Natural killer cell treated with Interleukin-12 subunit alpha and Interleukin-12 subunit beta and Interleukin-15 and Interleukin-18, amount 100 ng/mL, for 72 hours (primary cell): ENCODE measurements around the gene SP2. TPM values are rescaled to one million over a fixed set of nuclear protein-coding genes. Genes with fewer than 3 reads are reported as not detected.
A peak's percentile ranks its signal among the peaks of the same experiment; 100 is the strongest.

Source experiments
- ATAC-seq, 2 donors: fragments of 150-1000 bp; cut with Tn5 transposase in 1 of 2; sonication (Bioruptor Pico), chemical (Tn5 transposase) in 1 of 2; 2 replicates each; pipeline ENCODE4 v1.10.0; 2021
- DNase-seq: peaks from one replicate; pipeline ENCODE4 v3.0.0; 2022; ENCODE audit warnings: low spot score
- H3K27ac Mint-ChIP-seq, 2 donors: 1 replicate in 1 of 2; 2 replicates in 1 of 2; pipeline ENCODE4 v1.8.0; 2022; ENCODE audit warnings: mixed read lengths in 2 of 2, mild to moderate bottlenecking in 1 of 2, moderate library complexity in 1 of 2
- H3K27me3 Mint-ChIP-seq, 2 donors: 1 replicate in 1 of 2; 2 replicates in 1 of 2; pipeline ENCODE4 v1.8.0; 2022; ENCODE audit warnings: mixed read lengths in 2 of 2
- H3K36me3 Mint-ChIP-seq: one replicate; pipeline ENCODE4 v1.8.0; 2022; ENCODE audit warnings: mixed read lengths
- H3K4me1 Mint-ChIP-seq, 2 donors: 1 replicate in 1 of 2; 2 replicates in 1 of 2; pipeline ENCODE4 v1.8.0; 2022; ENCODE audit warnings: low read depth in 2 of 2, mixed read lengths in 2 of 2, mild to moderate bottlenecking in 1 of 2
- H3K4me3 Mint-ChIP-seq: one replicate; pipeline ENCODE4 v1.8.0; 2022; ENCODE audit warnings: mixed read lengths
- H3K9me3 Mint-ChIP-seq: 2 replicates; pipeline ENCODE4 v1.8.0; 2022; ENCODE audit warnings: mixed read lengths
- total RNA-seq, 2 donors: library from RNA; stranded (reverse); gene quantifications; one replicate each; pipeline ENCODE4 v1.2.3, GENCODE V29; 2022

The SP2 gene
- total RNA-seq, 2 donors from 2014 or later = 22.0 to 25.8 TPM

DNA sequence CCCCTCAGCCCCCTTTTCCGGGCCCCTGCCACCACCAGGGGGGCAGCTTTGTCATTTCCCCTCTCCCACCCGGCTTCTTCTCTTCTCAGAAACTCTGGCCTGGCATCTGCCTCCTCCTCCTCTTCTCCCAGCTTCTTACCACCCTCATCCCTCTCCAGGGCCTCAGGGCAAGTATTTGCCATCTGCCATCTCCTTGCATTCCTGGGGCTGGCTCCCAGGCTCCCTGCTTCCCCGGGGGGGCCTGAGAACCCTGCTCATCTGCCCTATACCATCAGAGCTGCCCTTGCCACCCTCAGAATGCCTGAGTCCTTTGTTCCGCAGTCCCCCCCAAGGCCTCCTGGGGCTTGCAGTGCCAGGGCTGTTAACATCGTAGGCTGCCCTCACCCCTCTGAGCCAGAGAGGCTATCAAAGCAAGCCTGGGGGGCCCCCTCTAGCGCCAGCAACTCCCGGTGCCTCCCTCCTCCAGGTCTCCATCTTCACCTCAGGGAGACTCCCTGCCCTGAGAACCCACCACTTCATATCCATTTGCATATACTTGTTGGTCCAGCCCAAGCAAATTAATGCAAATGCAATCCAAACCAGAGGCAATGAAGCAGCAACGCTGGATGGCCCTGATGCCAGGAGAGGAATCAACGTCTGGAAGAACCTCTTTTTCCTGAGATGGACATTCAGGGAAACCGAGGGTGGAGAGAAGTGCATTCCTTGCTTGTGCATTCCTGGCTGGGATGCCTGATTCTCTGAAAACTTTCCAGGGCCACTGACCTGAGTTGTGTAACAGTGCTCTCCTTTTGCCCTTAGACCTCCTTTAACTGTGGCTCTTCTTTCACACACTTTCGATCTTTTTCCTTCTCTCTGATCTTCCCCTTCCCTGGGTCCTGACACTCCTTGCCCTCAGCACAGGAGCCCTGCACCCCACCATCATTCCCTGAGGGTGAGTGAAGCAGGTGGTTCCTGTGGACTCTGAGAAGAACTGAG, 20.7 kb upstream of the SP2 start:
- DNase-seq (no peak), ATAC-seq (no peak)
- H3K36me3 Mint-ChIP-seq = no peaks in the 10 kb centered on the region
- H3K27me3 Mint-ChIP-seq = peaks cover 36 to 51% of the 10 kb centered on the region in 2 donors
- peaks cover 5 to 27% of the 10 kb centered on the region in 2 donors for H3K4me1 Mint-ChIP-seq
- H3K4me3 Mint-ChIP-seq = no peak overlapping the region
- H3K27ac Mint-ChIP-seq = peak overlapping the region in 1 of 2 donors; percentile 72
- no peaks in the 10 kb centered on the region for H3K9me3 Mint-ChIP-seq

DNA sequence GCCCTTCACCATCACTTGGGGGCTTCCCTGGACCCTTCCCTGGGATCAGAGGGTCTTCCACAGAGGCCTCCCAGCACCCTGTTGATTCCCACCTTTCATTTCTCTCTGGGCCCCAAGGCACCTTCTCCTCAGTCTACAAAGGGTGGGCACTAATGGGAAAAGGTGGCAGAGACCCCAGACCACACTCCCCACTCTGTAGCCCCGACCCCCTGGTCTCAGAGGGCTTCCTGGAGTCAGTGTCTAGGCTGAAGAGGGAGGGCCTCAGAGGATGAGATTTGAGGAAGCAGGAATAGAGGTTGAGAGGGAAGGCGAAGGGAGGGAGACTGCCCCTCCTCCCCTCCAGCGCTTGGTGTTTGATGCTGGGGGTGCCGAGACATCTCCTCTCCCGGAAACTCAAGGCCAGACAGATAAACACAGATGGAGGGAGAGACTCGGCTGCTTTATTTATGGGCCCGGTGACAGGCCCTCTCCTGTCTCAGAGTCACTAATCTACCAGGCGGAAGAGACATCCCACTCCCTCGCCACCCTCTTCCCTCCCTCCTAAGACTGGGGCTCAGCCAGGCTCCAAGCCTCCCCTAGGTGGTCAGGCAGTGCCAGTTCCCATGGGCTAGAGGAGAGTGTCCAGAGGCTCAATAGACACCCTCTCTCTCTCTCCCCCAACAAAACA, 18.5 kb upstream of the SP2 start:
- H3K27ac Mint-ChIP-seq = peak overlapping the region in 1 of 2 donors; percentile 22
- peaks cover 5 to 21% of the 10 kb centered on the region in 2 donors for H3K4me1 Mint-ChIP-seq
- H3K9me3 Mint-ChIP-seq = no peaks in the 10 kb centered on the region
- no peak overlapping the region for H3K4me3 Mint-ChIP-seq
- ATAC-seq (no peak), DNase-seq (no peak)
- H3K36me3 Mint-ChIP-seq = no peaks in the 10 kb centered on the region
- H3K27me3 Mint-ChIP-seq = peaks cover 24 to 34% of the 10 kb centered on the region in 2 donors

DNA sequence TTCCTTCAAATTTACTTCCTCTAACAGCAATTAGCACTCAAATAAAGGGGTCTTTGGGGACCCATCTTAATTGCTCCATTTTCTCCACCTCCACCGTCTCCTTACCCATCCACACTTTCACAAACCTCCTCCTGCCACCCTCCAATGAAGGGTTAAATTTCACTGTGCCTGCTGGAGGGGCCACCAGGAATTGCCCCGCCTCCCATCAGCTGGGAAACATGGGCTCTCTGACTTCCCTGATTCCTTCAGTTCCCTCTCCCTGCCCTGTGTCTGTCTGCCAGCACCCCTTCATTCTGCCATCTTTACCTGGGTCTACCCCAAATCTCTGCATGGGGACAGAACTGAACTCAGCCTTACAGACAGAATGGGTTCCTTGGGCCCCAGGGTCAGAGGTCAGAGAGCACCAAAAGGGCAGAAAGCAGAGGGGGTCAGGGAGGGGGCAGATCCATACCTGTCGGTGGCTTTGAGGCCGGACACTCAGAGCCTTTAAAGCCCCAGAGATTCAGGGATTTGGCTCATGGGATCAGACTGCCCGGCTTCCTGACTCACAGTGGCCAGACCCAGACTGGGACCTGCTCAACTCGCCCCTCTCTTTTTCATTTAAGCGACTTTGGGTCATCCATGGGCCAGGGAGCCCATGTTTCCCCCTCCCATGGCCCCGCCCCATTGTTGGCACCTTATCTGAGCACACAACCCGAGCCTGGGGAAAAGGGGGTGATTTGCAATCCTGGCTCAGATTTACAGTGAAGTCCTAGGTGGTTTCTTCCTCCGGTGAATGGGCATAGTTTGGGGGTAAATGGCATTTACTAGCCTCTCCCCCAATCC, 17.6 kb upstream of the SP2 start:
- no peak overlapping the region for H3K4me3 Mint-ChIP-seq
- ATAC-seq = no peak
- no peak for DNase-seq
- peaks cover 5 to 24% of the 10 kb centered on the region in 2 donors for H3K4me1 Mint-ChIP-seq
- no peaks in the 10 kb centered on the region for H3K9me3 Mint-ChIP-seq
- peaks cover 23 to 34% of the 10 kb centered on the region in 2 donors for H3K27me3 Mint-ChIP-seq
- H3K27ac Mint-ChIP-seq = peak overlapping the region in 1 of 2 donors; percentile 22
- H3K36me3 Mint-ChIP-seq = no peaks in the 10 kb centered on the region

DNA sequence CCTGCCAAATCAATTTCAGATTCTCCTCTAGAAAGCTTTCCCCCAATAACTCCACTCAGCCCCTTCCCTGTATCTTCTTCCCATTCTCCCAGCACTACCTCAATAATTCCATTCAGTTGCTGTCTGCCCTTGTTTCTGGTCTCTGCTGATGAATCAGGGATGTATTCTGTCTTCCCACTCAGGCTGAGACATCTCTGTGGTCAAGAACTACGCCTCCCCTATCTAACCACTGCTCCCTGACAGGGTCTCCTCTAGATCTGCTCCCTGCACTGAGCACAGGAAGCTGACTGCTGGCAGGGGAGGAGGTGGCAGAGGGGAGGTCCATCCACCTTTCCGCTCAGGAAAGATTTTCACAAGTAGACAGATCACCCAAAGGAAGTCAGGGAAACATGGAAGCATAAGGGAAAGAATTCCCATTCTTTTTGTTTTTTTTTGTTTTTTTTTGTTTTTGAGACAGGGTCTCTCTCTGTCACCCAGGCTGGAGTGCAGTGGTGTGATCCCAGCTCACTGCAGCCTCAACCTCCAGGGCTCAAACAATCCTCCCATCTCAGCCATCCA, 16.9 kb upstream of the SP2 start:
- peaks cover 5 to 19% of the 10 kb centered on the region in 2 donors for H3K4me1 Mint-ChIP-seq
- ATAC-seq = no peak
- H3K27ac Mint-ChIP-seq = no peak overlapping the region
- DNase-seq = no peak
- no peaks in the 10 kb centered on the region for H3K9me3 Mint-ChIP-seq
- peaks cover 17 to 27% of the 10 kb centered on the region in 2 donors for H3K27me3 Mint-ChIP-seq
- no peaks in the 10 kb centered on the region for H3K36me3 Mint-ChIP-seq
- no peak overlapping the region for H3K4me3 Mint-ChIP-seq

DNA sequence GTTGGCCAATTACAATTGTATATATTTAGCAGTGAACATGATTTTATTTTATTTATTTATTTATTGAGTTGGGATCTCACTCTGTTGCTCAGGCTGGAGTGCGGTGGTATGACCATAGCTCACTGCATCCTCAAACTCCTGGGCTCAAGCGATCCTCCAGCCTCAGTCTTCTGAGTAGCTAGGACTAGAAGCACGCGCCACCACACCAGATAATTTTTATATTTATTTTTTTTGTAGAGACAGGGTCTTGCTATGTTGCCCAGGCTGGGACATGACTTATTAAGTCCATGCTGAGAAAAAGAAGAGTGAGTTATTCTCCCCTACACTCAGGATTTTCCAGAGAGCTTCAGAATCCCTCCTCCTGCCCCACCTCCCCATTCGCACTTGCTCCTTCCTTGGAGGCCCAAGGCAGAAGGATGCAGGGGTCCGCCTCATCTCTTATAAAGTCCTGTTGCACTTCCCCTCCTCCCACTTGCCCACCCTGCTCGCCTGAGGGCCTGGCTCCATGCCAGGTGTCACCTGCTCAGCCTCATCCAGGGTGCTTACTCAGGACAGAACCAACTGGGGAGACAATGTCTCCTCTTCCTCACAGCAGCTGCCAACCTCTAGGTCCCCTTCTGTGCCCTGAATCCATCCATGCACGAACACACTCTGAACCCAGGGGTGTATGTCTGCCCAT, 16.1 kb upstream of the SP2 start:
- DNase-seq = no peak

DNA sequence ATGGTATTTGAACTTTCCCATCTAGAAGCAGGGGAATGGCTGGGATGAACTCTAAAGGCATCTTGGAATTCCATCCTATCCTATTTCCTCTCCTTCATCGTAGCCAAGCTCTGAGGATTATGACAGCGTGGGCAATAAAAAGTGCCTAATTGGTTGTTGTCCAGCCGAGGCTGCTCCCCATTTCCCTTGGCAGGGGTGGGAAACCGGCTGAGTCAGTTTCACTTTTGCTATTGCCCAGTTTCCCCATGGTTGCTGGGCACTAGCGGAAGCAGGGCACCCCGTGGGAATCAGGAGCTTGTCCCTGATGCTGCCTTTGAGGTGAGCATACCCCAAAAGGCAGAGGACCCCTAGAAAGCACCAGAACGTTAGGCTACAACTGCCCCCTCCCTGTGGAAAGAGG, 13.8 kb upstream of the SP2 start:
- Mint-ChIP-seq H3K4me3 (no peak overlapping the region), H3K4me1 (peaks cover 5 to 15% of the 10 kb centered on the region in 2 donors), H3K9me3 (no peaks in the 10 kb centered on the region), H3K36me3 (no peaks in the 10 kb centered on the region), H3K27ac (peak overlapping the region in 1 of 2 donors; percentile 31), H3K27me3 (peaks cover 8 to 10% of the 10 kb centered on the region in 2 donors)
- ATAC-seq = peak; percentile 61 to 69
- no peak for DNase-seq

More for the DNA sequence above, 16.1 kb upstream of the SP2 start:
- ATAC-seq = no peak
- Mint-ChIP-seq H3K36me3 (no peaks in the 10 kb centered on the region), H3K4me3 (no peak overlapping the region), H3K27ac (no peak overlapping the region), H3K9me3 (no peaks in the 10 kb centered on the region), H3K4me1 (peaks cover 5 to 15% of the 10 kb centered on the region in 2 donors), H3K27me3 (peaks cover 15 to 20% of the 10 kb centered on the region in 2 donors)

DNA sequence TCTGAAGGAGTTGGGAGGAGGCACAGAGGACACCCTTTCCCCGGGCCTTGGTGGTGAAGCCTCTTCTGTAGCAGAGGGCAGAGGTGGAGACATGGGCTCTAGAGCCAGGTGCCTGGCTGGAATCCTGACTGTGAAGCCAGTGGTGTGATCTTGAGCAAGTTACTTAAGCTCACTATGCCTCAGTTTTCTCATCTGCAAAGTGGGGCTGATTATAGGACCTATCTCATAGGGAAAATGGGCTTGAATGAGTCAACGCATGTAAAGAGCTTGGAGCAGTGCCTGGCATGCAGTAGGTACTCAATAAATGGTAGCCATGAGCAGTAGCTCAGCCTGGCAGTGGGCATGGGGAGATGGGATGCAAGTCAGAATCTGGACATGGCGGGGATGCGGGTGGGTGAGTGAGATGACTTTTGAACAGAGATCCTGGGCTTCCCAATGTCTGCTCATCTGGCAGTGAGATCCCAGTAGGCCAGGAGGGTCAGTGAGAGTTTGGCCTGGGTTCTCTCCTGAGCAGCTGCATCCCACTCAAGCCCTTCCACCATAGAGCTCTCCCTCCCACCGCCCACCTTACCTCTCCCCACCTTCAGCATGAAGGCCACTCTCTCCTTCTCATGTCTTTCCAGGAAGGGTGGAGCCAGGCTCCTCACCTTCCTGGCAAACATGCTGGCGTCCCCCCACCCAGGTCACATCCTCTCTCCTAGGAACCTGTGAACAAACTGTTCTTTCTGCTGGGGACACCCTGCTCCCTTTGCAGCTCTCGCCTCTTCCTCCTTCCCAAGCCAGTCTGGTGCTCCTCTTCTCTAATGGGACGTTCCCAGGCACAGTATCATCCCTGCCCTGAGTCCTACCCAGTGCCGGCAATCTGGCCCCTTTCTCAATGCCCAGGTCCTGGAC, 13.1 kb upstream of the SP2 start:
- peak overlapping the region in 1 of 2 donors; percentile 31 for H3K27ac Mint-ChIP-seq
- H3K27me3 Mint-ChIP-seq = peaks cover 8 to 10% of the 10 kb centered on the region in 2 donors
- DNase-seq = no peak
- ATAC-seq = no peak
- no peak overlapping the region for H3K4me3 Mint-ChIP-seq
- no peaks in the 10 kb centered on the region for H3K36me3 Mint-ChIP-seq
- H3K4me1 Mint-ChIP-seq = peaks cover 5 to 15% of the 10 kb centered on the region in 2 donors
- H3K9me3 Mint-ChIP-seq = no peaks in the 10 kb centered on the region

DNA sequence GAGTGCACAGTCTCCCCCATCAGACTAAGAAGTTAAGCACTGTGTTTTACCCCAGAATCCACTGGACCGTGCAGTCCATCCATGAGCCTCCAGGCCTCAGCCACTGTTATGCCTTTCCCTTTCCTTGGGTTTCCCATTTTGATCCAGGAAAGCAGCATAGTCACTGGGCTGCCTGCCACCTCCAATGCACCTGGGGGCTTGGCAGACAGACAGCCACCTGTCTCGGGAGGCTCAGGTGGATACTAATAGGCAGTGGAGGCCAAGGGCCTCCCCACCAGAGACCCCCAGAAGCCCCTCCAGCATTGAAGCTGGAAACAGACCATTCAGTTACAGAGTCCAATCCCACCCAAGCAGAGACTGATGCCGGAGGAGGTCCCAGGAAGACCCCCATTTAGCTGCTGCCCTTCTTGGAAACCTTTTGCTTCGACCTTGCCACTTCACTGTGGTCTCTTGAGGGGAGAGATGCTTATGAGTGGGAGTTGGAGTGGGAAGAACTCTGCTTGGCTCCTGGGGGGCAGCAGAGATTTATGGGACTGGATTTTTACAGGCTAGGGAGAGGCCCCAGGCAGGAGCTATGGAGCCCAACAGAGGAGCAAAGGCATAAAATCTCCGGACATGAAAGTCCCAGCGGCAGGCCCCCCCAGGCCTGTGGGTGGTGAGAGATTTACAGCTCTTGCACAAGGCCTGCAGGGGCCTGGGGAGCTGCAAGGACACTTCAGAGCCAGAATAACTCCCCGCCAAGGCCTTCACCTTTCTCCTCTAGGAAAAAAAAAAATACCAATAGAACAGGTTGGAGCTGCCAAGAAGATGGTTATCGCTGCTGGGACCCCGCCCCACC, 12.2 kb upstream of the SP2 start:
- no peak overlapping the region for H3K27ac Mint-ChIP-seq
- no peaks in the 10 kb centered on the region for H3K9me3 Mint-ChIP-seq
- no peaks in the 10 kb centered on the region for H3K36me3 Mint-ChIP-seq
- H3K4me1 Mint-ChIP-seq = peaks cover 4 to 11% of the 10 kb centered on the region in 2 donors
- DNase-seq (no peak), ATAC-seq (no peak)
- peaks cover 5% of the 10 kb centered on the region in 2 donors for H3K27me3 Mint-ChIP-seq
- no peak overlapping the region for H3K4me3 Mint-ChIP-seq

DNA sequence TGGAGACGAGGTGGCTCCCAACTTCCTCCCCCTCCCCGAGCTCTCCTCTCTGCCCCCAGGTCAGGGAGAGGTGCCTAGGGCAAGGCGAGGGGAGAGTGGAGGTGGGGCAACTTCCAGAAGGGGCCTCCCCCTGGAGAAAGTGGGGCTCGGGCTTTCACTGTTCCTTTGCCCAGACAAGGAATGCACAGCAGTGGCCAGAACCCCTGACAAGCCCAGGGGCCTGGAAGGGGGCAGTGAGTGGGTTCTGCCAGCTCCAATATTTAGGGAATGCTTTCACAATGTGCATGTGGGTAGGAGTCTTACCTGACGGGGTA, 11.7 kb upstream of the SP2 start:
- H3K27me3 Mint-ChIP-seq = no peaks in the 10 kb centered on the region
- ATAC-seq (no peak), DNase-seq (no peak)
- no peak overlapping the region for H3K4me3 Mint-ChIP-seq
- H3K4me1 Mint-ChIP-seq = peaks cover 0 to 7% of the 10 kb centered on the region in 2 donors
- H3K27ac Mint-ChIP-seq = no peak overlapping the region
- H3K36me3 Mint-ChIP-seq = no peaks in the 10 kb centered on the region
- H3K9me3 Mint-ChIP-seq = no peaks in the 10 kb centered on the region

DNA sequence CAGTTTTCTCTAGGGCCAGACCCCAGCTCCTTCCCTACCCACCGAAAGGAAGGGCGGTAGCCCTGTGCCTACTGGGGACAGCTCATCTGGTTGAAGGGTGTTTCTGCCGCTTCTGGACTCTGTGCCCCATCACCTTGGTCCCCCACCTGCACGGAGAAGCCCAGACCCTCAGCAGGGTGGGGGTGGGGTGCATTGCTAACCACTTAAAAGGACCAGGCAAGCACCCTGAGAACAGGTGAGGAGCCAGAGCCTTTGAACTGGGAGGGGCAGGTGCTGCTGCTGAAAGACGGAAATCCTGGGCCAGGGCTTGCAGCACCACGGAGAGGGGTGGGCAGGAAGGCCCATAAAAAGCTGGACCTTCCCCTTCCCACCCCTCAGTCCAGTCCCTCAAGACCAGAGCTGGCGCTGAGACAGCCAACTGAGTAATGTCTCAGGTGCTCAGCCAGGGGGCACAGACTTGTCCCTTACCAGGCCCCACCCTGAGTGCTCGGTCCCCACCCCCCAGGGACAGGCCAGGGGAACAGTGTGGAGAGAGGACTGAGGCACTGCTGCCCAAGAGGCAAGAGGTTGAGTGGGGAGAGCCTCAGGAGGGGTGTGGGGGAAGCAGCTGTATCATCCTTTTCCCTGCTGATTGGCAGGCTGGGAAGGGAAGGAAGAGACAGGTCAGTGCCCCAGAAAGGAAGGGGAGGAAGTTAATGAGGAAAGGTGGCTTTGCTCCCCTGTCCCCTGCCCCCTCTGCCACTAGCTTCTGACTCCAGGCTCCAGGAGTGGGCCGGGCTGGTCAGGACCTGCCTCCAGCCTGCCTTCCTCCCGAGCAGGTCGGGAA, 10.9 kb upstream of the SP2 start:
- Mint-ChIP-seq H3K9me3 (no peaks in the 10 kb centered on the region), H3K27me3 (no peaks in the 10 kb centered on the region), H3K27ac (no peak overlapping the region), H3K4me3 (no peak overlapping the region), H3K4me1 (peaks cover 0 to 9% of the 10 kb centered on the region in 2 donors), H3K36me3 (no peaks in the 10 kb centered on the region)
- DNase-seq (no peak), ATAC-seq (peak; percentile 14 to 40)

DNA sequence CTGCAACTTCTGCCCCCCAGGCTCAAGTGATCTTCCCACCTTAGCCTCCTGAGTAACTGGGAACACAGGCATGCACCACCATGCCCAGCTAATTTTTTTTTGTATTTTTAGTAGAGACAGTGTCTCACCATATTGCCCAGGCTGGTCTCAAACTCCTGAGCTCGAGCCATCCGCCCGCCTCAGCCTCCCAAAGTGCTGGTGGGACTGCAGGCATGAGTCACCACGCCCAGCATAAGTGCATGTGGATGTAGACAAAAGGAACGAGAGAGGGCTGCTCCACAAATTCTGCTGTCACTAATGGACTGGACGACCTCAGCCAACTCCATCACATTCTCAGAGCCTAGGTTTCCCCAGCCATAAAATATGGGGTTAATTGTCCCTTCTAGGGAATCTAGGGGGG, 7.7 kb upstream of the SP2 start:
- H3K9me3 Mint-ChIP-seq = no peaks in the 10 kb centered on the region
- no peaks in the 10 kb centered on the region for H3K36me3 Mint-ChIP-seq
- peaks cover 8 to 11% of the 10 kb centered on the region in 2 donors for H3K4me1 Mint-ChIP-seq
- ATAC-seq (no peak), DNase-seq (no peak)
- H3K27ac Mint-ChIP-seq = no peak overlapping the region
- no peaks in the 10 kb centered on the region for H3K27me3 Mint-ChIP-seq
- no peak overlapping the region for H3K4me3 Mint-ChIP-seq
